ENCODE results near the gene ANKRD55.

The ANKRD55 gene

GRCh38 chr5:56072863-56073766 is 160.0 kb downstream of the ANKRD55 start:
- DNase-seq, result no peak

GRCh38 chr5:56071470-56071869 is 161.7 kb downstream of the ANKRD55 start:
- no peak for DNase-seq

- no peak for DNase-seq
Observed at GRCh38 chr5:56070851-56071465, 162.2 kb downstream of the ANKRD55 start.

- DNase-seq, result no peak
Observed at GRCh38 chr5:56069652-56070226, 163.4 kb downstream of the ANKRD55 start.

- DNase-seq, result no peak
Observed at GRCh38 chr5:56066931-56067450, 166.1 kb downstream of the ANKRD55 start.

- DNase-seq, result no peak
Observed at GRCh38 chr5:56064984-56065383, 168.1 kb downstream of the ANKRD55 start.

- no peak for DNase-seq
Observed at GRCh38 chr5:56060276-56061110, 172.6 kb downstream of the ANKRD55 start.

- DNase-seq, result no peak
Observed at GRCh38 chr5:56059854-56060253, 173.3 kb downstream of the ANKRD55 start.

GRCh38 chr5:56056875-56057274 is 176.3 kb downstream of the ANKRD55 start:
- no peak for DNase-seq

- DNase-seq, result no peak
Observed at GRCh38 chr5:56055859-56056258, 177.3 kb downstream of the ANKRD55 start.

- no peak for DNase-seq
Observed at GRCh38 chr5:56055287-56055686, 177.8 kb downstream of the ANKRD55 start.

- no peak for DNase-seq
Observed at GRCh38 chr5:56054666-56055065, 178.5 kb downstream of the ANKRD55 start.

GRCh38 chr5:56053363-56053762 is 179.8 kb downstream of the ANKRD55 start:
- no peak for DNase-seq

GRCh38 chr5:56052735-56053134 is 180.4 kb downstream of the ANKRD55 start:
- no peak for DNase-seq

- DNase-seq, result no peak
Observed at GRCh38 chr5:56050551-56051255, 182.4 kb downstream of the ANKRD55 start.
